Type B pancreatic cell (in vitro differentiated cells): ENCODE data around the gene ARHGEF16. TPM values are rescaled to one million over a fixed set of nuclear protein-coding genes. Genes with fewer than 3 reads are reported as not detected.

Experiments used
- DNase-seq: peaks from one replicate; pipeline ENCODE4 v3.0.0; 2021; ENCODE audit warnings: mixed read lengths; ENCODE audit not compliant: unreplicated experiment; ENCODE audit errors: extremely low spot score
- H3K27ac Mint-ChIP-seq: 2 replicates; pipeline ENCODE4 v1.8.0; 2021; ENCODE audit warnings: mild to moderate bottlenecking, mixed read lengths
- H3K27me3 Mint-ChIP-seq: 2 replicates; pipeline ENCODE4 v1.8.0; 2021; ENCODE audit warnings: mixed read lengths
- H3K36me3 Mint-ChIP-seq: 2 replicates; pipeline ENCODE4 v1.8.0; 2021; ENCODE audit warnings: mixed read lengths
- H3K4me1 Mint-ChIP-seq: one replicate; pipeline ENCODE4 v1.8.0; 2021; ENCODE audit warnings: mixed read lengths; ENCODE audit not compliant: unreplicated experiment
- H3K4me3 Mint-ChIP-seq: 2 replicates; pipeline ENCODE4 v1.8.0; 2021; ENCODE audit warnings: mild to moderate bottlenecking, mixed read lengths
- H3K9me3 Mint-ChIP-seq: 2 replicates; pipeline ENCODE4 v1.8.0; 2021; ENCODE audit warnings: mixed read lengths
- total RNA-seq: library from RNA; stranded (reverse); gene quantifications from 2 replicates; pipeline ENCODE4 v1.2.1, GENCODE V29; 2021; ENCODE audit warnings: low replicate concordance
- TF ChIP-seq, protein P1 (sequence below): fragments of 200-600 bp; sonication (generic); conservative IDR thresholded peaks from 2 replicates; pipeline ENCODE4 v1.5.0; 2021; ENCODE audit warnings: antibody characterized with exemption, mild to moderate bottlenecking

Gene ARHGEF16
- total RNA-seq, 1 donor from 2014 or later: 16.1 TPM

DNA sequence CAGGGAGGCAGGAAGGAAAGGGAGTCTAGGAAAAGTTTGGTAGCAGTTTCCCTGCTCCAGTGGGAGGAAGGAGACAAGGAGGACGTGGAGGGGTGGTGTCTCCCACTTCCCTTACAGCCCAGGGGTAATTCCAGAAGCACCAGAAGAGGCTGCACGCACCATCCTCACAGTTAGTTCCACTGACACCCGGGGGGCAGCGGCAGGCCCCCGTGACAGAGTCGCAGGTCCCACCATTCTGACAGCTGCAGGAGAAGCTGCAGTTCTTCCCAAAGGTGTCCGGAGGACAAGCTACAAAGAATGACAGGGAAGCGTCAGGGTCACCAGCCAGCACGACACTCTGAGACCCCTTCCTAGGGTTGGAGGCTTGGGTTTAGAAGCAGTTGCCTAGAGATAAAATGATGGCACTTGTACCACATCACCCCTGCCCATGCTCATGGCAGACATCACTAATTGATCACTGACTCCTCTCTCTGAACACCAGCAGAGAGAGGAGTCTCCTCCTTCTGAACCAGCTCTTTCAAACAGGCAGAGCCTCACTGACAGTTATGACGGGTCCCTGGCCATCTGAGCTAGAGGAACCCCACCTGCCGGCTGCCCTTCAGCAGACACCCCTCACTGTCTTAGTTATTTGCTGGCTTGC lies 53.3 kb downstream of the ARHGEF16 start:
- Mint-ChIP-seq H3K9me3 (no peaks in the 10 kb centered on the region), H3K27me3 (no peaks in the 10 kb centered on the region), H3K27ac (no peak overlapping the region), H3K36me3 (no peaks in the 10 kb centered on the region), H3K4me3 (no peak overlapping the region), H3K4me1 (no peaks in the 10 kb centered on the region)
- TF ChIP-seq, protein P1, sequence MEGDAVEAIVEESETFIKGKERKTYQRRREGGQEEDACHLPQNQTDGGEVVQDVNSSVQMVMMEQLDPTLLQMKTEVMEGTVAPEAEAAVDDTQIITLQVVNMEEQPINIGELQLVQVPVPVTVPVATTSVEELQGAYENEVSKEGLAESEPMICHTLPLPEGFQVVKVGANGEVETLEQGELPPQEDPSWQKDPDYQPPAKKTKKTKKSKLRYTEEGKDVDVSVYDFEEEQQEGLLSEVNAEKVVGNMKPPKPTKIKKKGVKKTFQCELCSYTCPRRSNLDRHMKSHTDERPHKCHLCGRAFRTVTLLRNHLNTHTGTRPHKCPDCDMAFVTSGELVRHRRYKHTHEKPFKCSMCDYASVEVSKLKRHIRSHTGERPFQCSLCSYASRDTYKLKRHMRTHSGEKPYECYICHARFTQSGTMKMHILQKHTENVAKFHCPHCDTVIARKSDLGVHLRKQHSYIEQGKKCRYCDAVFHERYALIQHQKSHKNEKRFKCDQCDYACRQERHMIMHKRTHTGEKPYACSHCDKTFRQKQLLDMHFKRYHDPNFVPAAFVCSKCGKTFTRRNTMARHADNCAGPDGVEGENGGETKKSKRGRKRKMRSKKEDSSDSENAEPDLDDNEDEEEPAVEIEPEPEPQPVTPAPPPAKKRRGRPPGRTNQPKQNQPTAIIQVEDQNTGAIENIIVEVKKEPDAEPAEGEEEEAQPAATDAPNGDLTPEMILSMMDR: no peak
- no peak for DNase-seq

DNA sequence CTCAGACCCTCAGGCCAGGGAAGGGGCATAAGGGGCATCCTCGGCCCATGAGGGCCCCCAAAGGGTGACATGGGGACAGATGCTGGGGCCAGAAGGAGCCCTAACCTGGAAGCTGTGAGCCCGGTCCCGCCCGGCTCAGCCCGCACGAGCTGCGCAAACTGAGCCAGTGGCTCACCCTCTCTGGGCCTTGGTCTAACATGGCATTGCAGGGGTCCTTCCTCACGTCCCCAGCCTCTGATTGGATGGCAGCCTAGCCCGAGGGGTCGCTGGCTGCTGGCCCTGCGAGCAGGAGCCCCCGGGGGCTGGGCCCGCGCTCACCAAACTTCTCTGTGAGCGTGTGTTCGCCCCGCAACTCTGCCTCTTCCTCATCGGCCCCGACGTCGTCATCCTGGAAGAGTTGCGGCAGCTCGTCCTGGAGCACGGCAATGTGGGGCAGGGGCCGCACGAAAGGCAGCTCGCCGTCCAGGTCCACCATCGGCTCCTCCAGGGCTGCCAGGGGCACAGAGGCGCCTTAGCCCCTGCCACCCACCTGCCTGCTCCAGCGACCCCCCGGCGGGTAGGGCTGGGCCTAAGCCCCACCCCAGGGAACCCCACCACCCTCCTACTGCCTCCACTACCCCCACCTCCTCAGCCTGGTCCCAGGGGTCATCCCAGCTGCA lies 54.4 kb downstream of the ARHGEF16 start:
- no peaks in the 10 kb centered on the region for H3K36me3 Mint-ChIP-seq
- no peaks in the 10 kb centered on the region for H3K27me3 Mint-ChIP-seq
- H3K27ac Mint-ChIP-seq: no peak overlapping the region
- no peak overlapping the region for H3K4me3 Mint-ChIP-seq
- no peaks in the 10 kb centered on the region for H3K9me3 Mint-ChIP-seq
- H3K4me1 Mint-ChIP-seq: no peaks in the 10 kb centered on the region
- no peak for DNase-seq
- TF ChIP-seq, protein P1: no peak

DNA sequence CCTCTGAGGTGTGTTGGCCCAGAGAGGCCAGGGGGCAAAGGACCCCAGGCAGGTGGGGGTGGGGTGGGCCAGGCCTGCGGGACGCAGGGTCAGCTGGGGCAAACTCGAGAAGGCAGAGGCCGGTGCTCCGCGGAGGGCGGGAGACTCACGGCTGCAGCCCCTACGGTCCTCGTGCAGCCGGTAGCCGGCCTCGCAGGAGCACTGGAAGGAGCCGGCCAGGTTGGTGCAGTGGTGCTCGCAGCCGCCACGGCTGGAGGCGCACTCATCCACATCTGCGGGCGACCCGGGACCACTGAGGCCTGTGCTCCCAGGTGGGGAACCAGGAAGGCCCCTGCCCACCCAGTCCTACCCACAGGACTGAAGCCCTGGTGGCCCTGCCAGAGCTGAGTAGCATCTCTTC lies 55.3 kb downstream of the ARHGEF16 start:
- Mint-ChIP-seq H3K36me3 (no peaks in the 10 kb centered on the region), H3K9me3 (no peaks in the 10 kb centered on the region), H3K4me1 (no peaks in the 10 kb centered on the region), H3K4me3 (no peak overlapping the region), H3K27me3 (no peaks in the 10 kb centered on the region), H3K27ac (no peak overlapping the region)
- TF ChIP-seq, protein P1: no peak
- no peak for DNase-seq

DNA sequence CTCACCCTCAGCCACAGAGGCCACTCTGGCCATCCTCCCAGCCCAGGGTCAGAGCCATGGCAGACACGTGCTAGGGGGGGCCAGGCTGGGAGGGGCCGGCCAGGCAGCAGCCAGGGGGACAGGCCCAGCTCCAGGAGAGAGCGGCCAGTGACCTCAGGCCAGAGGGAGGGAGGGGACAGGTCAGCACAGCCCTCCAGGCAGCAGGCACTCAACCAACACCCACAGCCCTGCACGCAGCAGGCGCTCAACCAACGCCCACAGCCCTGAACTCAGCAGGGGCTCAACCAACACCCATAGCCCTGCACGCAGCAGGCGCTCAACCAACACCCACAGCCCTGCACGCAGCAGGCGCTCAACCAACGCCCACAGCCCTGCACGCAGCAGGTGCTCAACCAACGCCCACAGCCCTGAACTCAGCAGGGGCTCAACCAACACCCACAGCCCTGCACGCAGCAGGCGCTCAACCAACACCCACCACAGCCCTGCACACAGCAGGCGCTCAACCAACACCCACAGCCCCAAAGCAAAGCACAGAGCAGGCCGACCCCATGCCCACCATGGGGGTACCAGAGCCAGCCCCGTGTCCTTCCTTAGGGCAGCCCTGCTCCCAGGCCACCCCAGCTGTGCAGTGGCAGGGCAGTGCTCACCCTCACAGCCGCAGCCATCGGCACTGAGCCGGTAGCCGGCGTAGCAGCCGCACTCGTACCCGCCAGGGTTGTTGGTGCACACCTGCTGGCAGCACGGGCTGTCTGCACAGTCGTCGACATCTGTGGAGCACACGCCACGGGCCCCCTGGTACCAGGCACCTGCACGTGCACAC lies 55.9 kb downstream of the ARHGEF16 start:
- TF ChIP-seq, protein P1: no peak
- Mint-ChIP-seq H3K27me3 (no peaks in the 10 kb centered on the region), H3K4me3 (no peak overlapping the region), H3K9me3 (no peaks in the 10 kb centered on the region), H3K4me1 (no peaks in the 10 kb centered on the region), H3K27ac (no peak overlapping the region), H3K36me3 (no peaks in the 10 kb centered on the region)
- DNase-seq: no peak

DNA sequence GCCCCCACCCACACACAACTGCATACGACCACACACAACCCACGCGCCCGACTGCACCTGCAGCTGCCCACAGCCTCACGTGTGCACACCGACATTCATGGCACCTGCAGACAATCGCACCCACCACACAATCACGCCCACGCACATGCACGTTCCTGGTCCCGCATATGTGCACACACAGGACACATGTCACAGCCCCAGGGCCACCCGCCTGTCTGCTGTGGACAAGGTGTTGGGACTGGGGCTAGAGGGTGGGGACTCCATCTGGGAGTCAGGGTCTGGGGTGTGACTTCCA lies 56.4 kb downstream of the ARHGEF16 start:
- no peaks in the 10 kb centered on the region for H3K36me3 Mint-ChIP-seq
- TF ChIP-seq, protein P1: no peak
- no peaks in the 10 kb centered on the region for H3K9me3 Mint-ChIP-seq
- H3K27ac Mint-ChIP-seq: no peak overlapping the region
- no peak overlapping the region for H3K4me3 Mint-ChIP-seq
- no peak for DNase-seq
- no peaks in the 10 kb centered on the region for H3K27me3 Mint-ChIP-seq
- no peaks in the 10 kb centered on the region for H3K4me1 Mint-ChIP-seq
